ENCODE results near the gene NFIA. TPM values are rescaled to one million over a fixed set of nuclear protein-coding genes. Genes with fewer than 3 reads are reported as not detected.

NFIA gene
- total and polyA plus RNA-seq, 9 of the 15 experiments (the other 6 are each of a cell fraction or from before 2014, with no cell fraction given): 5.3 to 24.9 (median 9.8) TPM

- TF ChIP-seq FOSL1 (tag; conservative IDR thresholded peaks at IDR 0.05): 0 out of 2 replicates have a peak, but pooled peaks have one; percentile 5
- TF ChIP-seq NR2C1 (IDR thresholded peaks at IDR 0.05): 0 out of 2 replicates have a peak, but pooled peaks have one; percentile 10
- no peak for TF ChIP-seq NR2C1 (tag; IDR thresholded peaks at IDR 0.05)
- 0 out of 2 replicates have a peak, but pooled peaks have one; percentile 13 for TF ChIP-seq ZKSCAN8 (CRISPR knock-in tag; IDR thresholded peaks at IDR 0.05)
- TF ChIP-seq GATAD2B (IDR thresholded peaks at IDR 0.05; ENCODE audit: borderline replicate concordance): 0 out of 2 replicates have a peak, but pooled peaks have one; percentile 12
- no peak for TF ChIP-seq HES1 (IDR thresholded peaks at IDR 0.05; ENCODE audit: low read depth)
- peak overlapping the region; percentile 70; the same call in 2 of the 3 replicates for H3K27ac ChIP-seq (ENCODE audit: extremely low read depth, low read depth, low read length)
- DNase-seq (ENCODE audit: extremely low read depth in 1 of 4, low spot score in 3 of 4): no peak
- intact Hi-C loops (cut with micrococcal nuclease): loop anchor here (1.0 to 10.0 kb wide), 4 partner anchors 30 to 106 kb away; no protein-coding TSS in a partner anchor
- H3K27me3 ChIP-seq (ENCODE audit: control insufficient read depth in 2 of 2, insufficient read depth in 2 of 2, low read length in 2 of 2): no peaks in the 10 kb centered on the region
- H4K20me1 ChIP-seq (replicated peaks; ENCODE audit: control insufficient read depth, insufficient read depth, low read length): no peaks in the 10 kb centered on the region
- H3K4me1 ChIP-seq (replicated peaks in 1 of 2; ENCODE audit: control insufficient read depth in 2 of 2, insufficient read depth in 2 of 2, low read length in 2 of 2): peaks cover 15 to 45% of the 10 kb centered on the region in 2 experiments; a peak in 4 of 5 replicates
- H3K9ac ChIP-seq (ENCODE audit: insufficient read depth in 1 of 2, low read depth in 2 of 2, low read length in 2 of 2): peak overlapping the region; percentile 6 to 49; a peak in 3 of 4 replicates
- 21% methylated on average over 7 of the region's 7 CpGs for WGBS (ENCODE audit: insufficient coverage, low coverage, missing lambda C conversion rate)
- no peak for ATAC-seq
- peak overlapping the region; percentile 50 for H3K4me2 ChIP-seq (ENCODE audit: insufficient read depth, low read length)
- ChIA-PET CTCF (ENCODE audit: low intra/inter-chr PET ratio) (no interaction called here), POLR2A (interaction anchor here (0.9 to 1.0 kb wide), 3 partner anchors 8 to 28 kb away, joined by 3 to 4 read pairs (median 3); no protein-coding TSS in a partner anchor)
- peaks cover 33% of the 10 kb centered on the region for H3K79me2 ChIP-seq (ENCODE audit: control insufficient read depth, insufficient read depth, low read length)
- peak overlapping the region; percentile 84 for H2AFZ ChIP-seq (ENCODE audit: low read depth, low read length)
- H3K9me3 ChIP-seq (replicated peaks; ENCODE audit: control insufficient read depth, insufficient read depth, low read depth, low read length): no peaks in the 10 kb centered on the region
- H3K36me3 ChIP-seq (ENCODE audit: control insufficient read depth, insufficient read depth, low read length): no peaks in the 10 kb centered on the region
- H3K9me1 ChIP-seq (ENCODE audit: control insufficient read depth, insufficient read depth, low read length): no peaks in the 10 kb centered on the region
- FAIRE-seq: peak; percentile 15
- BruUV-seq (replicated peaks): no TSS peak
- in situ Hi-C loops (cut with MboI): no loop called here
- H3K4me3 ChIP-seq: 0 out of 2 replicates have a peak overlapping the region, but pooled peaks have one; percentile 7
These were observed 1.8 kb upstream of the NFIA start for GRCh38 chr1:61080413-61081143.
